Liver (tissue), 3 donors: ENCODE measurements around the gene SPATA31E1.
"Not testable (repeated sequence)": the region's sequence is repeated elsewhere in the genome, so short reads cannot be mapped to it uniquely, and the experiment has no call there.

ENCODE experiments used
- CTCF ChIP-seq: fragments of 150-350 bp; IDR thresholded peaks from 2 replicates; pipeline ENCODE4 v1.5.1; 2017; ENCODE audit warnings: improper control_type of control experiment, low read depth, low read length; ENCODE audit not compliant: missing input control
- REST ChIP-seq: IDR thresholded peaks from 2 replicates; pipeline ENCODE4 v1.6.1; 2016; ENCODE audit warnings: antibody characterized with exemption, mild to moderate bottlenecking
- TF ChIP-seq, protein P1 (sequence below): IDR thresholded peaks from 2 replicates; pipeline ENCODE4 v1.6.1; 2016; ENCODE audit warnings: antibody characterized with exemption
- donor health status: healthy.
- donor health status: healthy.

- not testable (repeated sequence) for TF ChIP-seq CTCF, REST
- TF ChIP-seq, protein P1, sequence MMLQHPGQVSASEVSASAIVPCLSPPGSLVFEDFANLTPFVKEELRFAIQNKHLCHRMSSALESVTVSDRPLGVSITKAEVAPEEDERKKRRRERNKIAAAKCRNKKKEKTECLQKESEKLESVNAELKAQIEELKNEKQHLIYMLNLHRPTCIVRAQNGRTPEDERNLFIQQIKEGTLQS: not testable (repeated sequence)
Observed at GRCh38 chr9:87921561-87921960, 38.9 kb downstream of the SPATA31E1 start.
